ENCODE results near the gene NNT. TPM values are rescaled to one million over a fixed set of nuclear protein-coding genes. Genes with fewer than 3 reads are reported as not detected.
A peak's percentile ranks its signal among the peaks of the same experiment; 100 is the strongest.
"Not testable (repeated sequence)": the region's sequence is repeated elsewhere in the genome, so short reads cannot be mapped to it uniquely, and the experiment has no call there.

NNT gene
- total and polyA plus RNA-seq, 9 of the 15 experiments (the other 6 are each of a cell fraction or from before 2014, with no cell fraction given), result 21.9 to 68.6 (median 42.2) TPM

GRCh38 chr5:43555895-43556606 is 46.9 kb upstream of the NNT start (continued):
- 0 out of 2 replicates have a peak, but pooled peaks have one; percentile 21 for TF ChIP-seq HBP1 (CRISPR knock-in tag; IDR thresholded peaks at IDR 0.05)
- peak; percentile 72; the same call in 1 of the 2 replicates for TF ChIP-seq E2F5 (CRISPR knock-in tag; IDR thresholded peaks at IDR 0.05)

- in situ Hi-C loops (cut with MboI); H4K20me1 ChIP-seq (replicated peaks; ENCODE audit: control insufficient read depth, insufficient read depth, low read length); H3K9me1 ChIP-seq (ENCODE audit: control insufficient read depth, insufficient read depth, low read length); BruUV-seq (replicated peaks); FAIRE-seq; H3K9me3 ChIP-seq (replicated peaks; ENCODE audit: control insufficient read depth, insufficient read depth, low read depth, low read length); DNase-seq (ENCODE audit: extremely low read depth in 1 of 4, low spot score in 3 of 4); H3K27me3 ChIP-seq (ENCODE audit: control insufficient read depth in 2 of 2, insufficient read depth in 2 of 2, low read length in 2 of 2): not testable (repeated sequence)
- Histone ChIP-seq H2AFZ (ENCODE audit: low read depth, low read length) (peak overlapping the region; percentile 98), H3K27ac (ENCODE audit: extremely low read depth, low read depth, low read length) (peak overlapping the region; percentile 93), H3K79me2 (ENCODE audit: control insufficient read depth, insufficient read depth, low read length) (peaks cover 52% of the 10 kb centered on the region), H3K4me2 (ENCODE audit: insufficient read depth, low read length) (peak overlapping the region; percentile 85; the same call in 1 of the 2 replicates), H3K9ac (ENCODE audit: insufficient read depth in 1 of 2, low read depth in 2 of 2, low read length in 2 of 2) (peak overlapping the region; percentile 95 to 97), H3K4me1 (replicated peaks in 1 of 2; ENCODE audit: control insufficient read depth in 2 of 2, insufficient read depth in 2 of 2, low read length in 2 of 2) (peaks cover 11 to 21% of the 10 kb centered on the region in 2 experiments), H3K36me3 (ENCODE audit: control insufficient read depth, insufficient read depth, low read length) (peaks cover 42% of the 10 kb centered on the region), H3K4me3 (peak overlapping the region; percentile 78)
- ATAC-seq, result peak; percentile 91
- intact Hi-C loops (cut with micrococcal nuclease), result loop anchor here (2.0 kb wide), 1 partner anchor 46 kb away; the partner anchor contains the start of gene NNT
- no CpG with 5 or more reads among the region's 30 CpGs for WGBS (ENCODE audit: insufficient coverage, low coverage, missing lambda C conversion rate)
- POLR2A ChIA-PET, result interaction anchor here (1.2 to 1.4 kb wide), 2 partner anchors 14 to 44 kb away, joined by 3 to 5 read pairs; no protein-coding TSS in a partner anchor
- CTCF ChIA-PET (ENCODE audit: low intra/inter-chr PET ratio), result interaction anchor here (0.8 to 1.1 kb wide), 3 partner anchors 43 to 74 kb away, joined by 3 to 4 read pairs (median 3); no protein-coding TSS in a partner anchor
- 0 out of 2 replicates have a peak, but pooled peaks have one; percentile 34 for TF ChIP-seq ELF1 (tag; IDR thresholded peaks at IDR 0.05)
- TF ChIP-seq ZNF76 (CRISPR knock-in tag; IDR thresholded peaks at IDR 0.05; ENCODE audit: borderline replicate concordance), result 0 out of 2 replicates have a peak, but pooled peaks have one; percentile 11
- peak; percentile 51; the same call in 1 of the 2 replicates for TF ChIP-seq EGR1 (conservative IDR thresholded peaks at IDR 0.05)
- TF ChIP-seq TFAP4 (CRISPR knock-in tag; IDR thresholded peaks at IDR 0.05; ENCODE audit: borderline replicate concordance), result peak; percentile 70; the same call in 1 of the 2 replicates
- peak in 1 of 3 experiments; percentile 6 for TF ChIP-seq YY1 (IDR thresholded peaks at IDR 0.05; ENCODE audit: borderline replicate concordance in 1 of 3, control insufficient read depth in 1 of 3, extremely low read depth in 1 of 3, insufficient read depth in 3 of 3, insufficient read length in 1 of 3, insufficient replicate concordance in 2 of 3, low read depth in 1 of 3, low read length in 2 of 3)
- TF ChIP-seq GABPA (tag; conservative IDR thresholded peaks at IDR 0.05; ENCODE audit: low read depth), result peak; percentile 63; the same call in 1 of the 2 replicates
- 0 out of 2 replicates have a peak, but pooled peaks have one; percentile 19 for TF ChIP-seq ZNF232 (CRISPR knock-in tag; IDR thresholded peaks at IDR 0.05)
- TF ChIP-seq ETV5 (CRISPR knock-in tag; IDR thresholded peaks at IDR 0.05; ENCODE audit: low read depth), result 0 out of 2 replicates have a peak, but pooled peaks have one; percentile 32
- TF ChIP-seq HMGN3 (IDR thresholded peaks at IDR 0.05; ENCODE audit: borderline replicate concordance, extremely low read depth, insufficient read length, low read depth, low read length), result peak; percentile 63
- peak; percentile 7; the same call in 1 of the 2 replicates for TF ChIP-seq STAG1 (CRISPR knock-in tag; IDR thresholded peaks at IDR 0.05; ENCODE audit: borderline replicate concordance)
Observed at GRCh38 chr5:43556607-43556856, 46.4 kb upstream of the NNT start.

Measured in K562 (cell line).